Erythroblast (primary cell): Measurements from ENCODE around the gene UEVLD.

Source experiments
- DNase-seq, 2 experiments: peaks; one replicate each; lab custom pipeline; 2025; lab: John Stamatoyannopoulos, UW
- GATA1 ChIP-seq: IDR thresholded peaks from 2 replicates; pipeline ENCODE4 v1.6.1; 2011; ENCODE audit warnings: low read depth, mild to moderate bottlenecking, control low read depth, low read length, moderate library complexity
- POLR2A ChIP-seq: IDR thresholded peaks from 2 replicates; pipeline ENCODE4 v1.6.1; 2011; ENCODE audit warnings: mild to moderate bottlenecking, low read length

Gene UEVLD

DNA sequence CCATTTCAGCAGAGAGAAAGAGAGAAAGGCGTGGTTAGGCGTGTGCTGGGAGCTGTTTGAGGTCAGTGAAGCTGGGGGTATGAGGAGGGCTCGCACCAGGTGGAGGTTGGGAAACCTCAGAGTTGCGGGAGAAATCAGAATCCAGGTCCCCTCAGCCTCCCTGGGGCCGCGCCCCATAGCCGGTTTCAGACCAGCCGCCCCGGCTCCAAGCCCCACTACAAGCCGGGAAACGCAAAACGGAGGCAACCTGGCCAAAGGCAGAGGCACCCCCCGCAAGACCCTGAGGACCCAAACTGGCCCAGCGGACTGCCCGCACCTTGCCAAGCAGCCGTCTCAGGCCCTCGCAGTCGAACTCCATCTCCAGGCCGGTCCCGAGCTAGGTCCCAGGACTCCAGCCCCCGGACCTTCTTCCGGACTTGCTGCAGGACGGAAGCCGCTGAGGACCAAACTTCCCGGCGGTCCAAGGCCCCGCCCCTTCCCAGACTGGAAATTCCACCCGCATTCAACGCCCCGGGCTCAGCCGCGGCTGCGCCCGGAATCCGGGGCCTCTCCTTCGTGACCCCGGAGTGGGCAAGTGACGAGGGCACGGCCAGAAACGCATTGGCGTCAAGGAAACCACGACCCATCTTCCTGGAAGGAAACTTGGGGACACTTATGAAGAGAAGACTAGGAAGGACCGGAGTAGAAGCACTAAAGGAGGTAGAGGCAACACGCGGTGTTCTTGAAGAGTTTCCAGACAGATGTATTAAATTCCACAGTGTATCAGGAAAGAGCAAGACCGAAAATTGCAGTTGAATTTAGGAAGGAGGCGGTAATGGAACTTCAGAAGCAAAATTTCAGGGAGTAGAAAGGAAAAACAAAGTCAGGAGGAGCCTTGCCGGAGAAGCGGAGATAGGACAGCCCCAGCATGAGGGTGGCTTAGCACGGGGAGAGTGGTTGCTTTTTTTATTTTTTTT, at the start of gene UEVLD:
Gene UEVLD, minus strand, starts transcription at position 438 of the 956 bp plus-strand sequence. Its CDS starts 80 bp downstream, at position 358.
- DNase-seq = peak; percentile 81 to 86
- TF ChIP-seq GATA1 = no peak
- TF ChIP-seq POLR2A = peak; percentile 73

DNA sequence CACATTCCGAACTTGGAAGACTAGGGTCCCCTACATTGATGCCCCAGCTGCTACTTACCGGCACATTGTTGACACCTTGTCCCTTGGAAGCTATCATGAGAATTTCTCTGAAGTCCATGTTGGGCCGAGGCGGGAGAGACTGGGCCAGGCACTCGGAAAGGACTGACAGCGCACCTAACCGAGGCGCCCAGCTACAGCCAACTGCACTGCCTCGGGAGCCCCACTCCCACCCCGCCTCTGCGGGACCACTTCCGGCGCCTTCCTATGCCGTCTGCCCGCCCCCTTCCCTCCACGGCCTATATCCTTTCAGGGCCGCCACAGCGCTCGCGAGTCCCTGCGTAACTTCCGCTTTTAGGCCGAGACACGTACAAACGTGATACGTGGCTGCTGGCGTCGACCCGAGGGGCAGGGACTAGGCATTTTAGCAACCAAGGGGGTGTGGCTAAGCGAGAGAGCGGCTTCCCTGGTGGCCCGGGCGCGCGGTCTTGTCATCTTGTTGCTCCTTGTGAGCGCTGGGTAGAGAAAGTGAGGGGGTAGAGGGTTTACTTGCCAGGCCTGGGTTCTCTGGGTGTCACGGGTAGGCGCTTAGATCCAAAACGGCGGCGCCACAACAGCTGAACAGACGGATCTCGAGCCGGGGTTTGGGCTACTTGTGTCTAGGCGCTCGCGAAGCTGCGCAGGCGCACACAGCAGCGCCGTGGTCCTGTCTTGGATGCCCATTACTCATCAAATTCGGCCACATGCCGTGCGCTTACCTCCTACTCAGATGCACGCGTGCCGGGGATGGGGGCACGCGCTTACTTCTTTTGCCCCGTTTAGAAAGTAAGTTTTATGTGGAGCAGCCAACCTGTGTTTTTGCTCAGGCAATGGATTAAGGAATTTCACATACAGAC, 45.9 kb upstream of the UEVLD start, which contains the start of gene SPTY2D1:
Gene SPTY2D1, minus strand, starts transcription at position 203 of the 893 bp plus-strand sequence. Its CDS starts 85 bp downstream, at position 118.
- peak; percentile 99 to 100 for DNase-seq
- TF ChIP-seq GATA1 = no peak
- peak; percentile 98 for TF ChIP-seq POLR2A

DNA sequence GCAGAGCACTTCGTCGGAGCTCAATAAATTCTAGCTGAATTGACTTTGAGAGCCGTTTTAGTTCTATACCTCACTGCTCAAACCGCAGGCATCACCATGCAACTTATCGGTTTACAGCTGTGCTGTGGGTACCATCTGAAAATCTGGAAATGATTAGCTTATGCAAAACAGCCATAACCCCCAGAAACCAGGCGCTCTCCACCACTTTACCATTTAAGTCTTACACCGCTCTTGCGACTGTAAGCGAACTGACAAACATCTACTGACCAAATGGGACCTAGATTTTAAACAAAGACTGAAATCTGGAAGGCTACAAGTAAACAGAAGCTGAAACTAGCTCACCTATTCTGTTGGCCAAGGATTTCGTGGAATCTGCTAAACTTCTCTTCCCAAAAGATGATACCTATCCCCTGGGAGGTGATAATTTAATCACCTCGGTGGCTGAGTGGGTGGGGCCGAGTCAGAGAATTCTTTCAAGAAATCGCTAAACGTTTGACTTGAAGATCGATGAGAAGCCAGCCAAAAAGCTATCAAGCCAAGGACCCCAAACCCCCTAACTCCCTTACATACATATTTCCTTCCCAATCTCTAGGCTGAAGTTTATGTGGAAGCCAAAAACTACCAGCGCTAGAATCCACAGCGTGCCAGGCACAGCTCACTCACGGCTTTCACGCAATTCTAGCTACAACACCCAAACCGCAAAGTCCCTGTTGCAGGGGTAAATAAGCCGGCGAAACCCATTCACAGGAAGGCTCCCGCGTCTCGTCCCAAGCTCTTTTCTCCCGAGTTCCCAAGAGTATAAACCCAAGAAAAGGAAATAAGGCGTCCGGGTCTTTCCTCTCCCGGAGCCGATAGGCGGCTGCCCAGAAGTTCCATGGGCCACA, 45.0 kb upstream of the UEVLD start:
- no peak for TF ChIP-seq GATA1
- no peak for TF ChIP-seq POLR2A
- peak; percentile 73 to 74 for DNase-seq

DNA sequence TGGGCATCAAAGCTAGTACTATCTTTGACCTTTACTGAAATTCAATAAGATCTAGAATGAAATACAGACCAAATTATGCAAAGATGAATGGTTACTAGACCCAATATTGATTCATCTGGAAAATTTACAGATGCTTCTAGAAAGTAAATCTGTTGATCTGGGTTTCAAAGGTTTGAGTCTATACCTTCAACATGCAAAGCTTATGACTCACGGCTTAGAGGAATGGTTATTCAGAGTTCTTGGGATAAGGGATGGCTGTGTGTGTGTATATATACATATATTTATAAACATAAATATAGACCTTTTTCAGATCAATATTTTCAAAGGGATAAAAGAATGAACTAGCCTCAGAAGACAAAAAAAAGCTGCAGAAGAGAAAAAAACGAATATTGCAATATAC, 44.3 kb upstream of the UEVLD start:
- no peak for DNase-seq
- no peak for TF ChIP-seq POLR2A
- no peak for TF ChIP-seq GATA1

DNA sequence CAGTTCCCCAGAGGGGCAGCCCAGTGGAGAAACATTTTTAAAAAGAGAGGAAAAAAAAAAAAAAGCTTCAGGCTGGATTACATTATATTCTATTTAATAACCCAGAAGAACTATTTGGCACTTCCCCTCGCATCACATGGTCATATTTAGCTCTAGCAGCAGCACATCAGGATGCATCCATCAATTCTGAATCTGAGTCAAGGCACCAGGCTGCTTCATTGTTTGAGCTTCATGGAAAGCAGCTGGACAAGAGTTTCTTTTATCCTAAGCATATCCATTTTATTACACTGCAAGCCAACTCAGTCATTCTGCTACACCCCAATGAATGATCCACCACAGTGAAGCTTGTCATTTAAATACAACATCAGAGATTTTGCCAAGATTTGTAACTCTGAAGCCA, 35.6 kb upstream of the UEVLD start:
- TF ChIP-seq POLR2A = no peak
- DNase-seq = no peak

DNA sequence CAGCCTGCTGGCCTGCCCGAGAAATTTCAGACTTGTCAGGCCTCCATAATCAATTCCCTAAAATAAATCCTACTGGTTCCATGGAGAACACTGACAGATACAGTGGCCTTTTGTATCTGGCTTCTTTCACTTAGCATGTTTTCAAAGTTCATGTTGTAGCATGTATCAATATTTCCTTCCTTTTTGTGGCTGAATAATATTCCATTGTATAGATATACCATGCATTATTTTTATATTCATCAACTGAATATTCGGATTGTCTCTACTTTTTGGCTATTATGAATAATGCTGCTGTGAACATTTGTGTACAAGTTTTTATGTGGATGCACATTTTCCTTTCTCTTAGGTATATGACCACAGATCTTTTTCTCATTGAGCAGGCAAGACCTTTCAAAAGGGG, 35.2 kb upstream of the UEVLD start:
- no peak for TF ChIP-seq POLR2A
- TF ChIP-seq GATA1 = no peak
- no peak for DNase-seq

DNA sequence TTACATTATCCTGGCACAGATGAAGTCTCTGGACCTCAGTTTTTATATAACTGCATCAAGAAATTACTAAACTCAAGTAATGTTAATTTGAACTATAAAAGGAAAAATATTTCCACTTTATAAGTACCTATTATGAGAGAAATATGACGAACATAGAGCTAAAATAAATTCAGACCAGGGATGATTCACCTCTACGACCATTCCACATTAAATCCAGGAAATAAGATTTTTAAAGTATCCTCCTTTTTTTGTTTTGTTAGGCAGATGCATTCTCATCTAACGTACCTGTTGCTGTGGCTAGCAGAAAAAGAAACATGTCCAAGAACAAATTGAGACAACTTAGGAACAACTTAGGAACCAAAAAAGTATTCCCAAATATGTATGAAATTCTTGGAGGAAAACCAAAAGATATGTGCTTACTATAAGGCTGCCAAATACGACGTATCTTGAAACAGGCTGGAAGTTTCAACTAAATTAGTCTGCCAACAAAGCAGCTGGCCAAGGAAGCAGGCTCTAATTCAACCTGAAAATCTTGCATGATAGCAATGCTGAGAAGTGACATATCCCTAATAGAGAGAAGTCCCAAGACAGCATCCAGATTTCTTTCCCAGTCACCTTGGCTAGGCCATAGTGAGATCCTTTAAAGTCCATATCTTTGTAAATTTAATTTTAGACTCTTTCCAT, 29.9 kb upstream of the UEVLD start:
- no peak for TF ChIP-seq GATA1
- TF ChIP-seq POLR2A = no peak

DNA sequence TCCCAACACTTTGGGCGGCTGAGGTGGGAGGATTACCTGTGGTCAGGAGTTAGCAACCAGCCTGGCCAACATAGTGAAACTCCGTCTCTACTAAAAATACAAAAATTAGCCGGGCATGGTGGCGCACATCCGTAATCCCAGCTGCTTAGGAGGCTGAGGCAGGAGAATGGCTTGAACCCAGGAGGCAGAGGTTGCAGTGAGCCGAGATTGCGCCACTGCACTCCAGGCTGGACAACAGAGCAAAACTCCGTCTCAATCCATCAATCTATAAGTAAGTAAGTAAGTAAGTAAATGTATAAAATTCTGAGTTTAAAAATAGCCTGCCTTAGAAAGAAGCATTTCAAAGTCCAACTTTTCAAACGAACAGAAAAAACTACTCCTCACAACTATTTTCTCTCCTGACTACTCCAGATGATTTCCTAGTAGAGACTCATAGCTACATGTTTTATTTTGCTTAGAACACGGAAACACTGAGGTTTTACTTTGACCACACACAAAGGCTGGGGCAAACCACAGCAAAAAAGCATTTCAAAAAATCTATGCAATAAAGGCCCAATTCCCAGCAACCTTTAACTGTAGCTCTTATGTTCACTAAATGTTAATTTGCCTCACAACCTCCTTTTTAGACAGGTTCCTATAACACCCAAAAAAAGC, 29.3 kb upstream of the UEVLD start:
- TF ChIP-seq POLR2A (no peak), GATA1 (no peak)
- no peak for DNase-seq

More for the DNA sequence above, 29.9 kb upstream of the UEVLD start:
- no peak for DNase-seq

DNA sequence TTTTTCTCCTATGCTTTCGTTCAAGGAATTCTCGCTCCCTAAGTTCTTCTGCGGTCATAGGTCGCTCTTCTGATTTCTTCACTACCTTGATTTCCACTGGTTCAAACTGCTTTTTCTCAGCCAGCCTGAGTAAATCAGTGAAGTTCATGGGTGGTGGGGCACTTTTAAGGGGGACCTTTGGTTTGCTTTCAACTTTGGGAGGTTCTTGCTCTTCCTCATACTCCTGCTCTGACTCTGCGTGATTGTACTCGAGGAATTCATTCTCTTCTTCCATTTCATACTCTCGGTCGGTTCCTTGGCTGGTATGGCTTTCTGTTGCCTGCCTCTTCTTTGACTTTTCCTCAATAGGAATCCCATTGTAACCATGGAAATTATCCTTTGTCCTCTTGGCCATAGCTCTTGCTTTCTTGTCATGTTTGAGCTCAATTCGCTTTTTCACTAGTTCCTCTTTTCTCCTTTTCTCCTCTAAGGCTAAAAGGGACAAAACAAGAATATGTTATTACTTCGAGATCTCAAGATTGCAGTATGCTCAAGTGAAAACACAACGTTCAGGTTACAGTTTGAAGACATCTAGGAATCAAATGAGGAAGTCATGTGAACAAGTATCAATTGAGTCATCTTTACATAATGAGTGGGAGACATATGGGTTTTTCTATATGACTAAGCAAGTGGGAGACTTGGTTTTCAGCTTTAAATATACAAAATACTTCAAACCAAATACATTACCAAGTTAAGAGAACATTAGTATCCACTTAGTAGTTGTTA, 27.3 kb upstream of the UEVLD start:
- TF ChIP-seq POLR2A (no peak), GATA1 (no peak)
- DNase-seq = no peak

DNA sequence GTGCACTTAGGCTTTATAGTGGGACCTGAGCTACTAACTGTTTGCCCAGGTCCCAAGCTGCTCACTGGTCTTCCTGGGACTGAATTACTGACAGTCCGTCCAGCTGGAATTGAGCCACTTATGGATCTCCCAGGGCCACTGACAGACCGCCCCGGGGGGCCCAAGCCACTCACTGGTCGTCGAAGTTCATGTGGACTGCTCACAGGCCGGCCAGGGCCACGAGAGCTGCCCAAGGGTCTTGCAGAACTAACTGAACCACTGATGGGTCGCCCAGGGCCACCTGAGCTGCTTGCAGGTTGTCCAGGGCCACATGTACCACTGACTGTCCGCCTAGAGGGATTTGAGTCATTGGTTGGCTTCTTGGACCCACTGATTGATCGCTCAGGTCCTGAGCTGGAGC, 26.1 kb upstream of the UEVLD start:
- DNase-seq = no peak
- TF ChIP-seq GATA1 (no peak), POLR2A (no peak)

DNA sequence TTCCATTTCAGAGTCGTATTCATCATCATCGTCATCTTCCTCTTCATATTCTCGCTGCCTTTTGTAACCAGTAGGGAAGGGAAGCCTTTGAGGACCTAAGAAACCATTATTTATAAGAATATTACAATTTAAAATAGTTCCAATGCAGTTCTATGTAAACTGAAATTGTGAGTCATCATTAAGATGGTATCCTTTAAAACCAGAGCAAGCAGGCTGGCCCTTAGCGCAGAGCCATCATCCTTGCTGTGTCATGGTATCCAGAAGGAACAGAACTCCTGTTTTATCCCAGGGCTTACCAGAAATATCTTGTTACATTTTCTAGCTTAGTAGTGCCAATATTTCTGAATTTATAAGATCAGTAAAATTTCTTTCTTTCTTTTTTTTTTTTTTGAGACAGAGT, 23.9 kb upstream of the UEVLD start:
- DNase-seq = no peak
- TF ChIP-seq GATA1 = no peak
- TF ChIP-seq POLR2A = no peak

DNA sequence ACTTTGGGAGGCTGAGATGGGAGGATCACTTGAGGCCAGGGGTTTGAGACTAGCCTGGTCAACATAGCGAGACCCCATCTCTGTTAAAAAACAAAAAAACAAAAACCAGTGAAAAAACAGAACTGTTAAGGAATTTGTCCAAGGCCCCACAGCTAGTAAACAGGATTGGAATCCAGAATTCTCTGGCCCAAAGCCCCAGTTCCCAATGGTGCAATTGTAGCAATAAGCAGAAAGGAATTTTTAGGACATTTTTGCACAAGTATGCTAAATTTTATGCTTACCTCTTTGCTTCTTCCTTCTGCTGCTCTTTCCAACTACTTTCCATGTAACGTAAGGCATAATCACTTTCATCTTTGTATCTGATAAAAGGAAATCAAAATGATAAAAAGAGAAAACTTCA, 22.7 kb upstream of the UEVLD start:
- TF ChIP-seq POLR2A = no peak
- DNase-seq = no peak
